NCI-H2107 treated with DMSO at 0.1 percent for 48 hours (cell line): ENCODE data around the gene CHIA.

Experiments
- DNase-seq: peaks from one replicate; lab custom pipeline; 2025; ENCODE audit not compliant: unreplicated experiment; lab: John Stamatoyannopoulos, UW

Gene CHIA

GRCh38 chr1:111290630-111291029, at the start of gene CHIA:
CHIA (plus strand) TSS chr1:111290851; CDS start chr1:111310468, 19,617 bp downstream.
- peak; percentile 72 for DNase-seq

- no peak for DNase-seq
Observed at GRCh38 chr1:111241797-111242196, 48.9 kb upstream of the CHIA start.

DNA sequence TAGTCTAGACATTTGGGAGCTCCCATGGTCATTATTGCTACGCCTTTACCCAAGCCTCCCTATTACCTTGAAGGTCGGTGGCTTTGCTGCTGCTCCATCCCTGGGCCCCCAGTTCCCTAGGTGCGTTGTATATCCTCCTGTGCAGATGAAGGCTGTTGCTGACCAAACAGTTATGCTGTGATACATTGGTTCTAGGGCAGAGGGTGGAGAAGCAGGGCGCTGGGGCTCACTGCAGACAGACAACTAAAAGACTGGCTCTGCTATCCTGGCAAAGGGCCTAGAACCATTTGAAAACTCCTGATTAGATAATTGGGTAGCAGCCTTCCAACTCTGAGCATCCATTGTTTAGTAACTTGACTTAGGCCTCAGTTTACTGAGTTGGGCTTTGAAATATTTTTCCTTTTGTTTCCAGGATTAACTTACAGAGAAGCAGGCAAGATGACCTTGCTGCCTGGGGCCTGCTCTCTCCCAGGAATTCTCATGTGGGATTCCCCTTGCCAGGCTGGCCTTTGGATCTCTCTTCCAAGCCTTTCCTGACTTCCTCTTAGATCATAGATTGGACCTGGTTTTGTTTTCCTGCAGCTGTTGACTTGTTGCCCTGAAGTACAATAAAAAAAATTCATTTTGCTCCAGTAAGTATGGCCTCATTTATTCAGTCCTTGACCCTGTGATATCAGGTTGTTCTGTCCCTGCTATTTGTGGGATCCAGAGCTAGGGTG, 47.7 kb upstream of the CHIA start:
- no peak for DNase-seq

GRCh38 chr1:111247125-111247838, 43.4 kb upstream of the CHIA start:
- DNase-seq: no peak

DNA sequence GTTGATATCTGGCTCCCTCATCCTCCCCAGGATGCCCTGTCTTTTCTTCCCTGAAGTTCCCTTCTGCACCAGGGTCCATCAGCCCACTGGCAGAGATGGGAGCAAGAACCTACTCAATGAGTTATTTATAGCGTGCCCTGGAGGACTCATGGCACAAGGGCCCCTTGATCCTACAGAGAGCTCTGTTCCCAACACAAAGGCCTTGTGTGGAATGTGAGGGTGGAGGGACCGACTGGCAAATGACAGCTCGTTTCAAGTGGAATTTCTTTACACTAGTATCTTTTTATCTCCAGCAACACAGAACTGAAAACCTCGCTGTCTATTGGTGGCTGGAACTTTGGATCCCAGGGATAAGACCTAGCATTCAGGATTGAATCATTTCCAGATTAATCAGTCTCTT, 40.7 kb upstream of the CHIA start:
- no peak for DNase-seq

GRCh38 chr1:111251570-111251969, 39.1 kb upstream of the CHIA start:
- no peak for DNase-seq

DNA sequence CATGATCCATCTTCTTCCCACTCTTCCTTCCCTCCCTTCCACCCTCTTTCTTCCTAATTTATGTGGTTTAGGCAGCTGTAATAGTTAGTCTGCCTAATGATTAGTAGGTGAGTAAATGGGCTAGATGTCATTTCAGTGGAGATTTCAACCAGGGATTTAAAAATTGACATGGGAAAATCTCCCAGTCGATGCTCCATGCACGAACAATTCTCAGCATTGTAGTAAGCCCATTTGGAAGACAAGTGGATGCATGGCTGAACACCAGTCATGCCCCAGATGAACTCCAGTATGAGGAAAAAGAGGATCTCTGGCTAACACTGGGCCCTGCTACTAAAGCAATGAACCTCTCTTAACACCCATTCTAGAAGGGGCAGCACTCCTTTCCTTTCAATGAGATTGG, 37.9 kb upstream of the CHIA start:
- no peak for DNase-seq

DNA sequence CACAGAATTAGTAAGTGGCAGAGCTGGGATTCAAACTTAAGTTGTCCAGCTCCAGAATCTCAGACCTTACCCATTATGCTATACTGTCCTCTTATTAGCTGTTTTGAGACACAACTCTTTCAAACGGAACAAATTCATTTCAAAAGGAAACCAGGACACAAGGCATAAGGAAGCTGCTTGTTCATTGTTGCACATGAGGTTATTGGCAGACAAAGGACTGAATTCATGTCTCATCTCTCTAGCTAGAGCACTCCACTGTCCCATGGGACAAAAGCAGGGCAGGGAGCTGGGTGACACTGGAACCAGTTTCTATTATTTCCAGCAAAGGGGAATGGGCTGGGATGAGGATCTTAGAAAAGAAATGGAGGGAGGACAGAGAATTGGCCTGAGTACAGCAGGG, 36.8 kb upstream of the CHIA start:
- no peak for DNase-seq

GRCh38 chr1:111256988-111257658, 33.5 kb upstream of the CHIA start:
- DNase-seq: no peak

- no peak for DNase-seq
Observed at GRCh38 chr1:111267801-111268508, 22.7 kb upstream of the CHIA start.

GRCh38 chr1:111269825-111270406, 20.7 kb upstream of the CHIA start:
- DNase-seq: no peak

GRCh38 chr1:111270771-111271463, 19.7 kb upstream of the CHIA start:
- no peak for DNase-seq

- no peak for DNase-seq
Observed at GRCh38 chr1:111271464-111271801, 19.2 kb upstream of the CHIA start.

GRCh38 chr1:111272081-111272480, 18.6 kb upstream of the CHIA start:
- DNase-seq: no peak

- DNase-seq: no peak
Observed at GRCh38 chr1:111274653-111275052, 16.0 kb upstream of the CHIA start.

DNA sequence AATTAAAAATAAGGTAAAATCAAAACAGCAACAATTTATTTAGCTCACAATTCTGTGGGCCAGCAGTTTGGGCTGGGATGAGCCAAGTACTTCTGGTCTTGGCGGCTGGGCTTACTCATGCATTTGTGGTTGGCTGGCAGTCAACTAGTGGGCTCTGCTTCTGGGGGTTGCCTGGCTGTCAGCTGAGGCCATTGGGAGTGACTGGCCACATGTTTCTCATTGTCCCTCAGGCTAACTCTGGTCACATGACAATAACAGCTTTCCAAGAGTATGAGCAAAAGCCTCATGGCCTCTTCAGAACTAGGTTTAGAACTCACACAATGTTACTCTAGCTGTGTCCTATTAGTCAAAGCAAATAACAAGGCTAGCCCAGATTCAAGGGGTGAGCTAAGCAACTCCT, 15.6 kb upstream of the CHIA start:
- DNase-seq: no peak

DNA sequence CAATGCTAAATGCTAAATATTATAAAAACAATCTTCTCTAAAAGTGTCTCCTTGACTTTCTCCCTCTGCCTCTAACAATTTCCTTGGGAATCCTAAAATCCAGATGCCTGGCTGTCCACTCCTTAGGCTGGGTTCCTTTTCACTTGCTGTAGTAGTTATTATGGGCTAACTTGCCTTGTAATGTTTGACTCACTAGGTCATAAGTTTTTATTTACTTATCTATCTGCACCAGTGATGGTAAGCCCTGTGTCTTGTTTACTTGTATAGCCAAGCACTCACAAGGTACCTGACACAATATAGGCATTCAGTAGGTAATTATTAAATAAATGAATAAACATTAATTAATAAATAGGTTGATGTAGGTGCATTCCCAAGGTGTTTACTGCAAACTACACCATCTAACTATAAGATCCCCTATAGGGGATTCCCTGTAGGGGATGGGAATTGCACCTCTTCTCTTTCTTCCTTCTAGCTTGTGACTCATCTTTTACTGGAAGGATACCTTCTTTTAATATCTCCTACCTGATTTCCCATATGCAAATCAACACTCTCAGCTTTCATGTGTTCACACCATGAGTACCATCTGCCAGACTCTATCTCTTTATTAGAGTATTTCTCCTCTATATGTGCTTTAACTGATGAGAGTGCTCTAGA, 14.7 kb upstream of the CHIA start:
- DNase-seq: no peak

GRCh38 chr1:111279144-111279543, 11.5 kb upstream of the CHIA start:
- no peak for DNase-seq

GRCh38 chr1:111280267-111280666, 10.4 kb upstream of the CHIA start:
- no peak for DNase-seq

DNA sequence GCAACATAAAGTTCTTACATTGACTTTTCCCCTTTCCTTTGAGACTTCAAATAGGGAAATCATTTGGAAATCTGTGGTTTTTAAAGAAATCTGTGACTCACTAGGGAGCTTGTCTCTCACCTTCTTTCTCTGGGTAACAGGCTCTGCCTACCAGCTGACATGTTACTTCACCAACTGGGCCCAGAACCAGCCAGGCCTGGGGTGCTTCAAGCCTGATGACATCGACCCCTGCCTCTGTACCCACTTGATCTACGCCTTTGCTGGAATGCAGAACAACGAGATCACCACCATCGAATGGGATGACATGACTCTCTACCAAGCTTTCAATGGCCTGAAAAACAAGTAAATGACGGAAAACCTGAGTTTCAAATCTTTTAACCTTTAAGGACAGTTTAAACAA, 9.2 kb upstream of the CHIA start:
- no peak for DNase-seq
